GM12891 (cell line): ENCODE measurements around the gene SERPIND1.

Source experiments
- DNase-seq: peaks from one replicate; pipeline ENCODE4 v3.0.0; 2011; ENCODE audit warnings: low spot score; ENCODE audit not compliant: insufficient read length
- FAIRE-seq: peaks from 2 replicates; lab custom pipeline; 2011; peaks lifted over from hg19 to GRCh38; lab: Jason Lieb, UNC
- PAX5 ChIP-seq: IDR thresholded peaks from 2 replicates; pipeline ENCODE4 v1.6.1; 2011; ENCODE audit warnings: low read length, moderate library complexity, mild to moderate bottlenecking; ENCODE audit not compliant: insufficient read depth, severe bottlenecking
- POLR2A ChIP-seq: IDR thresholded peaks from 2 replicates; pipeline ENCODE4 v1.6.1; 2011; ENCODE audit warnings: low read depth, low read length, control low read depth
- POLR2AphosphoS5 ChIP-seq: IDR thresholded peaks from 2 replicates; pipeline ENCODE4 v1.6.1; 2011; ENCODE audit warnings: low read depth, low read length, control low read depth
- POU2F2 ChIP-seq: IDR thresholded peaks from 2 replicates; pipeline ENCODE4 v1.6.1; 2011; ENCODE audit warnings: low read depth, mild to moderate bottlenecking, control low read depth, low read length, moderate library complexity
- SPI1 ChIP-seq: IDR thresholded peaks from 2 replicates; pipeline ENCODE4 v1.6.1; 2011; ENCODE audit warnings: low read depth, low read length, control low read depth
- TAF1 ChIP-seq: IDR thresholded peaks from 2 replicates; pipeline ENCODE4 v1.6.1; 2011; ENCODE audit warnings: low read depth, low read length, control low read depth

SERPIND1 gene

DNA sequence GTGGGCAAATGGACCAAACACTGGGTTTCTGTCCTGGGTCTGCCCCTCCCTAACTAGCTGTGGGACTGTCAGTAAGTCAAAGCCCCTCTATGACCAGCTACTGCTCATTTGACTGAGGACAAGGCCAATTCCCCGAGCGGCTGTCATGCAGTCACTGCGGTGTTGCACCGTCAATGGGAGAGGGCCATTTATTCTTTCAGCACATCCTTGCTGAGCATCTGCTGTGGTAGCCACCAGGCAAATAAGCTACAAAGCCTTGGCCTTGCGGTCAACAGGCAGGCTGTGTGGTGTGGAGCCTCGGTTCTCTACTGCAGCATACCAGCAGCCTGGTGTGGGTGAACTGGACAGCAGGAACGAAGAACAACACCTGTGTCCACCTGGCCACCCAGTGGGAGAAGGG is 25.8 kb upstream of the SERPIND1 start:
- TF ChIP-seq SPI1 (no peak), POLR2A (no peak), TAF1 (no peak), PAX5 (no peak), POLR2AphosphoS5 (no peak), POU2F2 (no peak)
- peak; percentile 55 for FAIRE-seq
- no peak for DNase-seq

GRCh38 chr22:20748731-20749428 is 25.0 kb upstream of the SERPIND1 start:
- FAIRE-seq, result peak; percentile 93
- TF ChIP-seq SPI1 (peak; percentile 96), POU2F2 (peak; percentile 13; the same call in 1 of the 2 replicates), TAF1 (no peak)
- peak; percentile 52 for DNase-seq

DNA sequence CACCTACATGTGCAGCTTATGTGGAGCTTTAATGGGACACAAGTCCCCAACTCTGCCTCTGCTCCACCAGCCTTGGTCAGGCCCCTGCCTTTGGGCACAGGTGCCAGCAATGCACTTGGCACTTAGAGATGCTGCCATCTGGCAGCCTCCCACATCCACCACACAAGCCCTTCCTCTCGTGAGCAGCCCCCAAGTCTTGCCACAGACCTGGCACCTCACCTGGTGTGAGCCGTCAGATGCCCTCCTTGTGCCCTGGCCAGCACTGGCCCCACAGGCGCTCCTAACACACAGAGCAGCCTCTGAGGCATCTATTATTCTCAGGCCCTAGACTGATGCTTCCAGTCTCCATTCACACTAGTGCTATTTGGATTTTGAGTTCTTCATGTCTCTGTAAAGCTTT is 24.5 kb upstream of the SERPIND1 start:
- no peak for DNase-seq
- no peak for TF ChIP-seq PAX5
- 0 out of 2 replicates have a peak, but pooled peaks have one; percentile 18 for TF ChIP-seq POLR2A
- no peak for FAIRE-seq

GRCh38 chr22:20750461-20751184 is 23.3 kb upstream of the SERPIND1 start:
- DNase-seq (peak; percentile 47), FAIRE-seq (peak; percentile 84)
- TF ChIP-seq PAX5 (no peak), POLR2AphosphoS5 (peak; percentile 62)

DNA sequence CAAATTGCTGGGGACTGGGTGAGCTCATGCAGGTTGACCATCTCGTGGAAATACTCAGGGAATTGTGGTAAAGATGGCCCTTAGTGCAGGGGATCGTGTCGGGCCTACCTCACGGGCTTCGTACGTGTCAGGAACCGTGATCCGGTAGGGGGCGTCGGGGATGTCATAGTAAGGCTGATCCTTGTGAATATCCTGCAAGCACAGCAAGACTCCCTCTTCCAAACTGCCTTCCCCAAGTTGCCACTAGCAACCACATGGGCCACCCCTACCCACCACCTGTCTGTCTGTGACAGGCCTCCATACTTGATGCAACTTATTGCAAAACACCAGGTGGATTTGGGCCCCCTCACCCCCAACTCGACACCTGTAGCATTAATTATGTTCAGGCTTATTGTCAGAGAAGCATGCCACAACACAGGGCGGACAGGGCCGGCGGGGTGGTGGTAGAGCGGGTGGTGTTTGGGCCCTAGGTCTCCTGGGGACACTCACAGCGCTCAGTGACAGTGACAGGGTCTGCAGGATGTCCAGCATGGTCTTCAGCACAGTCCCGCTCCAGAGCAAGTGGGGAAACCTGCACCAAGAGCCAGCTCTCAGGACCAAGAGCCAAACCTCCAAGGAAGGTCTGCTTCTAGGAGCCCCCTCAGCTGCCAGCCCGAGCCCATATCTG is 22.6 kb upstream of the SERPIND1 start:
- DNase-seq (no peak), FAIRE-seq (no peak)
- TF ChIP-seq TAF1 (no peak), SPI1 (no peak), POU2F2 (no peak), POLR2A (no peak), POLR2AphosphoS5 (no peak), PAX5 (no peak)

DNA sequence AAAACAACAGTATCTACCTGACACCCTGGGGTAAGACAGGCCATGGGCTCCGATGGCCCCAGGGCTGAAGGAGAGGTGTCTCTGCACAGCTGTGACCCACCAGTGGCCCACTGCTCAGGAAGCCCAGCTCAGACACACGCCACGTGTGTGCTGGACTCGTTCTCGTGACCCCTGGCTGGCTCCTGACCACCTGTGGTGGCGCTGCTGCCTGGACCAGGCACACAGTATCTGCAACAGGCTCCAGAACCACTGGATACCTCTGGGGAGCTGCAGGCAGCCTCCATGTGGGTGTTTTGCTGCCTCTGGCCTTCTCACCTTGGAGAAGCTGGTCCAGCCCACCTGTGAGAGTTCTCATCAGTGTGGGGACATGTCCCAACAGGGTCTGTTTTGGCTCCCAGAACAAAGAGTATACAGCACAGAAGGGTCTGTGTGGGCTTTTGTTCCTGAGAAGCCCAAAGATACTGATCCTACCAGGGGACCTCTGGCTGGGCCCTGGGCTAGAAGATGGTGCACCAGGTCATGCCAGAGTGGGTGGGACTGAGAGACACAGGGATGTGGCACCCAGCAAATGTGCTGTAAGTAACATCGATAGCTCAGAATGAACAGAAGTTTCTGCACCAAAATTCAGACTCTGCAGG is 21.7 kb upstream of the SERPIND1 start:
- no peak for DNase-seq
- FAIRE-seq, result no peak
- TF ChIP-seq POU2F2 (no peak), TAF1 (no peak), POLR2A (no peak), PAX5 (no peak)

DNA sequence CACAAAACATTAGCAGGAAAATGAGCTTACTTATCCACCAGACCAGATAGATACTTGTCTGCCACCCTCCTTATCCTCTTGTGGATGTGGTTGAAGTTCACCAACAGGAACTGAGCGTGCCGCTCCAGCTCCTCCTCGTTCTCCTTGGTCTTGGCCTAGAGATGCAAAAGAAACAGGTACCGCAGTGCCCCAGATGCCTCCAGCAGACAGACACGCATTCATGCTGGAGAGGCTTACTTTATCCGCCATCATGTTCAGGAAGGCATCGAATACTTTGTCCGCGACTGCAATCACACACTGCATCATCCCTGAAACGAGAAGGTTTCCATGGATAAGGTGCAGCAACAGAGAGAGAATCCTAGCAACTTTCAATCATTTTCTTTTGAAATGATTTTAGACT is 21.0 kb upstream of the SERPIND1 start:
- no peak for TF ChIP-seq TAF1
- no peak for TF ChIP-seq POLR2AphosphoS5
- TF ChIP-seq POLR2A, result no peak
- TF ChIP-seq SPI1, result no peak
- TF ChIP-seq PAX5, result no peak
- TF ChIP-seq POU2F2, result no peak
- FAIRE-seq (no peak), DNase-seq (no peak)

GRCh38 chr22:20756846-20757245 is 17.1 kb upstream of the SERPIND1 start:
- no peak for TF ChIP-seq POLR2AphosphoS5
- TF ChIP-seq TAF1, result no peak
- no peak for TF ChIP-seq POLR2A
- no peak for TF ChIP-seq POU2F2
- TF ChIP-seq PAX5, result no peak
- no peak for FAIRE-seq
- no peak for DNase-seq

- DNase-seq (no peak), FAIRE-seq (no peak)
- no peak for TF ChIP-seq TAF1
- TF ChIP-seq PAX5, result no peak
- TF ChIP-seq POLR2A, result no peak
- TF ChIP-seq SPI1, result no peak
- TF ChIP-seq POLR2AphosphoS5, result no peak
- TF ChIP-seq POU2F2, result no peak
Observed at GRCh38 chr22:20758688-20759087, 15.2 kb upstream of the SERPIND1 start.

- TF ChIP-seq POLR2AphosphoS5 (no peak), POU2F2 (no peak), TAF1 (no peak), POLR2A (no peak), SPI1 (no peak), PAX5 (no peak)
- FAIRE-seq (no peak), DNase-seq (no peak)
Observed at GRCh38 chr22:20760084-20760483, 13.8 kb upstream of the SERPIND1 start.
